ENCODE results near the gene IFT122.

Gene IFT122

DNA sequence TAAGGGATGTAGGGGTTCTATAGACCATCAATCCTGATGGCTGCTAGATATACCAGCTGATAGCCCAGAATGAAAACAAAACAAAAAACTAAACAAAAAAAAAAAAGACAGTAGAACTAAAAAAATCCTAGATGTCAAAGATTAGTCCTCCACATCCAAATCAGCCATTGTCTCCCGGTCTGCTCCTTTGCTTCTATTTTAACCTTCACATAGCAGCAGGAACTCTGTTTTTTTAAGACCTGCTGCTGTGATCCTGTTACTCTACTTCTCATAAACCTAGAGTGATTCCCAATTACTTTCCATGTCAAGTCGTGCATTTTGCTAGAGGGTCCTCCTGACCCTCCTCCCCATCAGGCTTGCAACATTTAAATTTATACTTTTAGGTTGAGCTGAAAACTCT lies 2.5 kb downstream of the IFT122 start:
- no peak for DNase-seq

DNA sequence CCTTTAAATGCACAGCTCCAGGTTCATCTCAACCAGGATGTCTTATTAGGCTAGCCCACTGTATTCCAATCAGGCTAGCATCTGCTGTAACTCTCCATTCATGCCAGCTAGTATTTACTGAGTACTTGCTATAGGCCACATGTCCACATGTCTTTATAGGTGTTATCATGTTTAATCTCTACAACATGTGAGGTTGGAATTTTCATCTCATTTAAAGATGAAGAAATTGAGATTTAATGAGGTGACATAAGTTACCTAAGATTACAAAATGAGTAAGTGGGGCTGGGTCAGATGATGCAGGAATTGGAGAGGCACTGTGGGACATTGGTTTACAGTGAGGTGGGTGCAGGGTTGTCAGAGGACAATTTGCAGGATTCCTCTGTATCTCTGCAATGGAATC lies 2.9 kb downstream of the IFT122 start:
- DNase-seq, result no peak

DNA sequence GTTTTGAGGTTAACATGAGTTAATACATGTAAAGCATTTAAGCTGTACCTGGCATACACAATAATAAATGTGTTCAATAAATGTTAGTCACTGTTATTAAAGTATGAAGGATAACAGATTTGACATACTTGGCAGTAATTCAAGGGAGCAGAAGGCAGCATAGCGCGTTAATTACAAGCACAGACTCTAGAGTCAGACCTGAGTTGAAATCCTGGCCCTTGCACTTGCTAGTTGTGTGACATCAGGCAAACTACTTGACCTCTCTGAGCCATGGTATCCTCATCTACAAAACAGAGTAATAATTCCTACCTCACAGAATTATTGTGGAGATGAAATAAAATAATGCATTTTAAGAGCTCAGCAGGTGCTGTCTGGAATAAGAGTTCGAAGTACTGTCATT lies 5.4 kb downstream of the IFT122 start:
- DNase-seq, result no peak

DNA sequence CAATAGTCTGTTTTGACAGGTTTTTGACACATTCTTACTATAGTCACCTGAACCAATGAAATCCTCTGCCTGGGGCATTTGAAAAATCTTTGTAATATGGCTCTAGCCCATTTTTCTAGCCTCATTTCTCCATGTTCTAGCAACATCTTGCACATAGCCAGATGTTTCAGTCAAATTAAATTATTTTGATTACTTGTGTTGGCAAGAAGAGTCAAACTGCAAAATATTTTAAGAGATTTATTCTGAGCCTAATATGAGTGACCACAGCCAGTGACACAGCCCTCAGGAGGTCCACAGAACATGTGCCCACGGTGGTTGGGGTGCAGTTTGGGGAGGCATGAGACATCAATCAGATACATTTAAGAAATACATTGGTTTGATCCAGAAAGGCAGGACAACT lies 6.9 kb downstream of the IFT122 start:
- DNase-seq, result no peak

DNA sequence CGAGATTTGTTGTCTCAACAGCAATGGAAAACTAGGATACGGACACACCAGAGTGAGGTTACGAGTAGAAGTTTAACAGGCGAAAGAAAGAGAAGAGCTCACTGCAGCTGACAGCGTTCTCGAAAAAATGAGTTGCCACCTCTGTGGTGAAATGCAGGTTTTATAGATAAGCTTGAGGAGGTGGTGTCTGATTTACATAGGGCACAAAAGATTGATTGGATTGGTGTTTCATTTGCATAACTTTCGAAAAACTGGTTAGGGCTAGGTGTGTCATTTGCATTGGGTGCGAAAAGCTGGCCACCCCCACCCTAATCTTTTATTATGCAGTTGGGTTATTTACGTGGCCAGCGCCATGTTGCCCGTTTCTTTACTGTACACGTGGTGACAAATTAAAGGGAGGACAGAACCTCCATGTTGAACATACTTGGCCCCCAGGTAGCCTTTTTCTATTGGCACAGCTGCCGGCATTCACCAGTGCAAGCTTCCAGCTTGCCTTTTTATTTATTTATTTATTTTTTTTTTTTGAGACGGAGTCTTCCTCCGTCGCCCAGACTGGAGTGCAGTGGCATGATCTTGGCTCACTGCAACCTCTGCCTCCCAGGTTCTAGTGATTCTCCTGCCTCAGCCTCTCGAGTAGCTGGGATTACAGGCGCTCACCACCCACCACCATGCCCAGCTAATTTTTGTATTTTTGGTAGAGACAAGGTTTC lies 8.3 kb downstream of the IFT122 start:
- no peak for DNase-seq

DNA sequence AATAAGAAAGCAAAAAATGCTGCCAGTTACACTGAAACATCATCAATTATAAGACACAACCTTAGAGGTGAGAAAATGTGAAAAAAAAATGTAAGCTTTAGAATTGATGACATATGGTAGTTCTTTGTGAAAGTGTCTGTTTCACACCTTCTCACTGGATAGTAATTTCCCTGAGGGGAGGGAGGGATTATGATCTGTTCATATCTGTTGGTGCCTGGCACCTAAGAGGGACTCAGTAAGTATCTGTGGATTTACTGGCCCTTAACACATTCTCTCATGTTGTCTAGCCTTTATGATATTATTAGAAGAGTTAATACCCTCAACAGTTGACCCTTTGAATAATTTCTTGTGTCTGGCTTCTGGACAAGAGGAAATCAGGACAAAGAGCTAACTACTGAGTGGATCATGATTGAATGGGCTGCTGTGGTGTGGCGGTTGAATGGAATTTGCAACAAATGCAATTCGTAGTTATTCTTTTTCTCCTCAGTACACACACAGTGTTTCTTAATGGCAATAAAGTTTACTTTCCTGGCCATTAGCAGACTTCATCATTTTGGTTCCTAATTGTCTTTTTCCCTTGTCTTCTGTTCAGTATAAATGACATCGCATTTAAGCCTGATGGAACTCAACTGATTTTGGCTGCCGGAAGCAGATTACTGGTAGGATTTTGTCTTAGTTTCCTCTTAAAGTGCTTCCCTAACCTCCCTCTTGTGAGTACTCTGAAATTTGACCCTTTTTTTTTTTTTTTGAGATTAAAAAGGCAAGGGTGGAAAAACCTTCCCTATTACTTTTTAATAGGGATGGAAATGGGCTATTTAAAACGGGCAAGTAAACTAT lies 9.5 kb downstream of the IFT122 start:
- peak; percentile 49 for DNase-seq

DNA sequence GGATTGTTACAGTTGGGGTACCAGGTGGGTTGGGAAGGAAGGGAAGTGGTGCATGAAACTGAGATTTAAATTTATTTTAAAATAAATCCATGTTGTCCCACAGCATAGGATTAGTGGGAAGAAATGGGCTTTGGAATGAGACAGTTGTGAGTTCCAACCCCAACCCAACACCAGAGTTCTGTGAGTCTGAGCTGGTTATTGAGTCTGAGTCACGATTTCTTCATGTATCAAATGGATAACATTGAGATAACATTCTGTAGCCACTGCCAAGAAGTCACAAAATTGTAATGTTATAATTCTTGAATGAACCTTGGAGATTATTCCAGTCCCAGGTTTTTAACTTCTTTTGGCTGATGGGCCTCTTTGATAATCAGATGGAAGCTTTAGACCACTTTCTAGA lies 13.7 kb downstream of the IFT122 start:
- DNase-seq, result no peak

DNA sequence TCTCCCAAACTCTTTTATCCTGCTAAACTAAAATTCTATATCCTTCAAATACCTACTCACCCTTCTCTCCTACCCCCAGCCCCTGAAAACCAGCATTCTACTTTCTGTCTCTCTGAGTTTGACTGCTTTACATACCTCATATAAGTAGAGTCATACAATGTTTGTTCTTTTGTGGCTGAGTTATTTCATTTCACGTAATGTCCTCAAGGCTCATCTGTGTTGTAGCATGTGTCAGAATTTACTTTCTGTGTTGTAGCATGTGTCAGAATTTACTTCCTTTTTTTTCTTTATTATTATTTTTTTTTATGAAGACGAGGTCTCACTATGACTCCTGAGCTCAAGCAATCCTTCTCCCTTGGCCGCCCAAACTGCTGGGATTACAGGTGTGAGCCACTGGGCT lies 20.1 kb downstream of the IFT122 start:
- DNase-seq, result no peak

DNA sequence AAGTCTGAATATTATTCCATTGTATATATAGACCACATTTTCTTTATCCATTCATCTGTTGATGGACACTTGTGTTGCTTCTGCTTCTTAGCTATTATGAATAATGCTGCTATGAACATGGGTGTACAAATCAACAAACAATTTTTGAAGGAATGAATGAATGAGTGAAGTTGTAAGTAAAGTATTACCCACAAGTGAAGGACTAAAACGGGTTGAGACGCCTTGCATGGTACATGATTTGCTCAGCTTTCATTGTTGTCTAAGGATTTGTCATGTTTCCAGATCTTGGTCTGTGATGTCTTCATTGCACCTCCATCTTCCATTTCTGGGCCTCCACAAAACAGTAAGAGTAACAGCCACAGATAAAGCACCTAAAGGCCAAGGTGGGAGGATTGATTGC lies 20.5 kb downstream of the IFT122 start:
- no peak for DNase-seq

DNA sequence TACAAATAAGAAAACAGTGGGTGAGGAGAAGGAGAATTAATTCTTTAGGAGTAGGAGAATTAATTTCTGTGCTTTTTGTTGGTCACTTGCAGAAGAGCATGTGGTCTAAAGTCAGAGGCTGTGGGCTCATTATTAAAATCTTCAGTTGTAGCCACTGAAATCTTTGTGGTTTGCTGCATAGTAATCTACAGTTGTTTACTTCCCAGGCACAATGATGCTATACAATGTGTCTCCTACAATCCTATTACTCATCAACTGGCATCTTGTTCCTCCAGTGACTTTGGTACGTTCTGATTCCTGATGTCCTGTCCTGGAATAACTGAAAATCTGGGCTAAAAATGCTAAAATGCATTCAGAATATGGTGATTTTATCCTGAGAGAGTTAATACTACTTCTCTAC lies 21.0 kb downstream of the IFT122 start:
- no peak for DNase-seq

DNA sequence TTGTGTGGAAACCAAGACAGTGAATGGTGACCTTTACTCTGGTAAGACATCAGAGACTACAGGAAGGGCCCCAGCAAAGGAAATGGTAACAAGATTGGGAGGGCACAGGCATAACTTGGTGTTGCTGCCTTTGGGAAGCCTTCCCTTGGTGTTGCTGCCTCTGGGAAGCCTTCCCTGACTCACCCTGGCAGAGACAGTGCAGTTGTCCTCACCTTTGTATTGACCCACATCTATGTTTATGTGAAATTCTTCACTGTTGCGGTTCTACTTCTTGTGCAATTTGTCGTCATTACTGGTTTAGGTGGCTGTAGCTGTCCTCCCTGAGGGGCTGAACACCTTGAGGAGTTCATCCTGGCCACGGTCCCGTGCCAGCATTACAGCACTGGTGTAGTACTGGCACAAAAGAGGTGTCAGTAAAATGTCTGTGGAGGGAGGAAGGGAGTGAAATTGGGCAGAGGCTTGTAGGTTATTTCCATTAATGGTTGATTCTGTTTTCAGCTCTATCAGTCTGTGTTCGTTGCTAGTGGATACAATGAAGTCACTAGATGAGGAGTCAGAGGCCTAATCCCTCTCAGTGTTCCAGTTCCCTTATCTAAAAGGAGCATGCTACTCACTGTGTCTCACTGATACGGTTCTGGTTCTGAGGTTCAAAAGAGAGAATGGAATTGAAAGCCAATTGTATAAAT lies 21.6 kb downstream of the IFT122 start:
- no peak for DNase-seq

DNA sequence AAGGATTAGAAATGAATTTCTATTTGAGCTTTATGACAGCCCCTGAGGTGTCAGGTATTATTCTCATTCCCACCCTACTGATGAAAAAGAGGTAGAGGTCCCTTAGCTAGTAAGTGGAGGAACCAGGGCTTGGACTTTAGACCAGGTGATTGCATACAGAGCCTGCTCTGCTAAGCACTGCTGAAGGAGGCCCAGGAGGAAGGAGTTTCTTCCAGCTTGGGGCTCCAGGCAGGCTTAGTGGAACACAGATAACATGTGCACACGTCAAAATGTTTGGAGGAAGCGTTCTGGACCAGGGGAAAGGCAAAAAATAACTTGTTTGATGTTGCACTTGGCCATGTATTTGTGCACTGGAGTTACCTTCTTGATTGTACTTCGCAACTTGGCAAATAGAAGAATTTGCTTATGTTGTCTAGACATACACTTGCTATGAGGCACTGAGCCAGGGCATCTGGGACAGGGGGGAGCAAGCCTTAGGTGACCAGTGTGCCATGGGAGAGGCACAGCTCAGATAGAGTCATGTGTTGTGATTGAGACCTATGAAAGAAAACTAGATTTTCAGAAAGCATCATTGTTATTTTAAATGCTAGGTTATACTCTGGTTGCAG lies 22.4 kb downstream of the IFT122 start:
- no peak for DNase-seq

DNA sequence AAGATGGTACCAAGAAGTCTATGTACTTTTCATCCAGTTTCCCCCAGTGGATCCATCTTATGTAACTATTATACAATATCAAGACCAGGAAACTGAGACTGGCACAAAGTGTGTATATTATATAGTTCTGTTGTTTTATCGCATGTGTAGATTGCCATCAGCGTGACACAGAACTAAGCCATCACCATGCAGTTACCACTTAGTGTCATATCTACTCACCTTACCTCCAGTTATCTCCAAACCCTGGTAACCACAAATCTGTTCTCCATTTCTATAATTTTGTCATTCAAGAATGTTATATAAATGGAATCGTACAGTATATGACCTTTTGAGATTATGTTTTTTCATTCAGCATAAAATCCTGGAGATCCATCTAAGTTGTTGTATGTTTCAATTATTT lies 23.1 kb downstream of the IFT122 start:
- no peak for DNase-seq

DNA sequence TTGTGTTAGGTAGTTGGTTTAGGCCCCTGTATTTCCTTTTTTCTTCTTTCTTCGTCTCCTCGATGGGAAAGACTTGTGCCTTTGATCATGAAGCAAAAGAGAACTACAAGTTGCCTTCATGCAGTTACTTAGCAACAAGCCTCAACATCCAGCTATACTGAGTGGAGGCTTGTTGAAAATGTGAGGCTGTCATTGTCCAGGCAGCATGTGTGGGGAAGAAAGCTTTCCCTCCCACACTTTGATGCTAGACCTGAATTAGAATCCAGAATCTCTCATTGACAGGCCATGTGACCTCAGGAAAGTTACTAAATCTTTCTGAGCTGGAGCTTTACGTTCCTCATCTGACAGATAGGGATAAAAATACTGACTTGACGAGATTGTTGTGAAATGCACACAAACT lies 23.7 kb downstream of the IFT122 start:
- no peak for DNase-seq

DNA sequence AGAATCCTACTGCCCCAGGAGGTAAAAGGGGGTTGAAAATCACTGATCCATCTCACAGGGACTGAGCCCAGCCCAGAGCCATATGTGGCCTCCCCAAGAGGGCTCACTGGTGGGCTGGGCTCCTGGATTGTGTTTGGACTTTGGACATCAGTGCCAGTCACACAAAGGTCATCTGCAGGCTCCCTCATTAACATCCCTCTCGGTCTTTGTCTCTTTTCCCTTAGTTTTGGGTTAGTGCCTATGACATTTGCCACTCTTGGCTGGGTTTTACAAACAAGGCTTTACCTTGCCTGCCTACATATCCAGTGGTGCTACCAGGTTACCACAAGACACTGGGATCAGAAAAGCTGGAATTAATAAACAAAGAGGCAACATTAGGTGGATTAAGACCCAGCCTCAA lies 27.9 kb downstream of the IFT122 start:
- DNase-seq, result no peak

DNA sequence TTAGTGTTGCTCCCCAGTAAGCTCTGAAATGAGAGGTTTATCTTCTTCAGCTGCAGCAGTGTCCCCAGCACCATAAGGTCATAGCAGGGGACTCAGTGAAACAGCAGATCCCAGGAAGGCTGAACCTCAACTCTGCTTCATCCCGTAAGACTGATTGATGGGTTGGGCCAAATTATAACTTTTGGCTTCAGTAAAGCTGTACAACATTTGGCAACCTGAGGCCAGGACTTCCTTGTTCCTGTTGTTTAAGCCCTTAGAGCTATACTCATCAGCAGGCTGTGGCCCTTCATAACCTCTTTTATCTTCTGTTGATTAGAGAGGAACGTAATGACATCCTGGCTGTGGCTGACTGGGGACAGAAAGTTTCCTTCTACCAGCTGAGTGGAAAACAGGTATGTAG lies 29.0 kb downstream of the IFT122 start:
- DNase-seq, result no peak

DNA sequence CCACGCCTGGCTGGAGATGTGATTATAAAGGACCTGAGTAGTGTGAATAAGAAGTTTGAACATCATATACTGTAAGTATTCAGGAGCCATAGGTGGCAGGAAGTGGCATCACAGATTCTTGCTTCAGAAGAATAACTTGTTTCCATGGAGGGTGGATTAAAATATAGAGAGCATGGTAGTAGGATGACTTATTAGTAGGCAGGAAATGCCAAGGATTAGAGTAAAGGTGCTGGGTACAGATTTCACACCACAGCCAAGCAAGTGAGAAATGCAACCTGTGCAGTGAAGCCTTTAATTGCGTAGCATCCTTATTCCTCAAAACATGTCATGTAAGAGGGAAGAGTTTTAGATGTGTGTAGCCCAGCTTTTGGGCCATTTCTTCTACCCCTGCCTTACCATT lies 30.8 kb downstream of the IFT122 start:
- DNase-seq, result no peak

DNA sequence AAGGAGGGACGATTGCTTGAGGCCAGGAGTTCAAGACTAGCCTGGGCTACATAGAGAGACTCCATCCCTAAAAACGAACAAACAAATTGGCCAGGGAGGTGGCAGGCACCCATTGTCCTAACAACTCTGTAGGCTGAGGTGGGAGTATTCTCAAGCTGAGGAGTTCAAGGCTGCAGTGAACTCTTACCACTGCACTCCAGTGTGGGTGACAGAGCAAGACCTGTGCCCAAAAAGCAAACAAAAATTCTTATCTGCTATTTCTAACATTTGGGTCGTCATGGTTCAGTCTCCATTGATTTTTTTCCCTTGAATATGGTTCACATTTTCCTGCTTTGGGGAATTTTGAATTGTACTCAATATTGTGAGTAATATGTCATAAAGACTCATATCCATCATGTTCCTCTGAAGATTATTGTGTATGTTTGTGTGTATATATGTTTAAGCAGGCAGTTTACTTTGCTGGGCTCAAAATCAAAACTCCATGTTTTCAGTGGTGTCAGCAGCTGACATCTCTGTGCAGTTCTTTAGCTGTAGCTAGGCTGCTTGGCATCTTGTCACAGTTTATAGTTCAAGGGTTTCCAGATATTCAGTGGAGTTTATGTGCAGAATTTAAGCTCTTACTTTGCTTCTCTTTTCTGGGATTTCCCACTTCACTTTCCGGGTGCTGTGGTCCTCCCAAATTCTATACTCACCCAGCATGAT lies 33.2 kb downstream of the IFT122 start:
- no peak for DNase-seq

DNA sequence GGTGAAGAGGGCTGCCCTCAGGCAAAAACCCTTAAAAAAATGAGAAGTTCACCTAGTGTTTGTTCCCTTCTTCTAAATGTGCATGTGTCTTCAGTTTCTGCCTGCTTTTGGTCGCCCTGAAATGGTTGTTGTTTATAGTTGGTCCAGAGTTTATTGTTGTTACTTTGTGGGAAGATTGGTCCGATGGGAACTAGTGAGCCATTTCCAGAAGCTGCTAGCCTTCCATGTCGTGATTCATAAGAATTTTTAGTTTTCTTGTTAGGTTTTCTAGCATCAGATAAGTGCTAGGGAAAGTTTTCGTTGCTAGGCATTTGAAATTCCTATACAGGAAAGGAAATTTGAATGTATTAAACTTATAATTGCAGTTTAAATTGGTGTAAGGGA lies 33.7 kb downstream of the IFT122 start:
- DNase-seq, result no peak

DNA sequence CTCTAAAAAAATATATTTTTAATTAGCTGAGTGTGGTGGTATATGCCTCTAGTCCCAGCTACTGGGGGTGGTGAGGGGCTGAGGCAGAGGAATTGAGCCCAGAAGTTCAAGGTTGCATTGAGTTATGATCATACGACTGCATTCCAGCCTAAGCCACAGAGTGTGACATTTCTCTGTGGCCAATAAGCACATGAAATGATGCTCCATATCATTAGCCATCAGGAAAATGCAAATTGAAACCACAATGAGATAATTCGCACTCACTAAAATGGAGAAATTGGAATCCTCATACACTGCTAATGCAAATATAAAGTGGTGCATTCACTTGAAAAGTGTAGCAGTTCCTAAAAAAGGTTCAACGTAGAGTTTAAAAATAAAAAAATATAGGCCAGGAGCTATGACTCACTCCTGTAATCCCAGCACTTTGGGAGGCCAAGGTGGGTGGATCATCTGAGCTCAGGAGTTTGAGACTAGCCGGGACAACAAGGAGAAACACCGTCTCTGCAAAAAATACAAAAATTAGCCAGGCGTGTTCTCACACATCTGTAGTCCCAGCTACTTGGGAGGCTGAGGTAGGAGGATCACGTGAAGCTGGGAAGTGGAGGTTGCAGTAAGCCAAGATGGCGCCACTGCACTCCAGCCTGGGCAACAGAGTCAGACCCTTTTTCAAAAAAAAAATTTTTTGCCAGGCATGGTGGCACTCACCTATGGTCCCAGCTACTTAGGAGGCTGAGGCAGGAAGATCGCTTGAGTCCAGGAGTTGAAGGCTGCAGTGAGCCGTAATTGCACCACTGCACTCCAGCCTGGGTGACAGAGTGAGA lies 35.2 kb downstream of the IFT122 start:
- no peak for DNase-seq

DNA sequence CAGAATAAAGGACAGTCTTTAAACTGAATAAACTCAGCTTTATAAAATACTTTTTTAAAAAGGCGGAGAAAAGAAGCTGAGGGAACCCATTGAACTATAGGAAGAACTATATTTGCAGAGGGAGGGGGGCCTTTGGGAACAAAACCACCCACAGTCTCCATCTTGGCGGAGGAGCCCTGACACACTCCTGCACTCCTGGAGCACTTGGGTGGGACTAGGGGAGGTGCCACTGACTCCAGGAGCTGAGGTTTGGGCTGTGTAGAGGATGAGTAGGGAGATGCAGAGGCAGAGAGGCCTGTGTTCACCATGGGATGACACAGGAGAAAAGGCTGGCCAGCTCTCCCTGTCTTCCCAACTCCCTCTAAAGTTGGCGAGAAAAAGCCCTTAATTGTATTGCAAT lies 35.8 kb downstream of the IFT122 start:
- no peak for DNase-seq

DNA sequence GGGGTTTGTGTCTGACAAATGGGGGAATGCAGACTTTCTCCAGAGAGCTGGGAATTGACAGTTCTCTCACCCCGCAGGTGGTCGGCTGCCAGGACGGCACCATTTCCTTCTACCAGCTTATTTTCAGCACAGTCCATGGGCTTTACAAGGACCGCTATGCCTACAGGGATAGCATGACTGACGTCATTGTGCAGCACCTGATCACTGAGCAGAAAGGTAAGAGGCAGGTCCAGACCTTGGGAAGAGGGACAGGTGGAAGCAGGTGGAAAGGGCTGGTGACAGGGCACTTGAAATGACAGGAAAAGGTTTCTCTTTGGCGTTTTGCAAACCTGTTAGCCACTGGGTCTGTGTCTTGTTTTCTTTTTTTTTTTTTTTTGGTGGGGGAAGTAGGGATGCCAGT lies 36.6 kb downstream of the IFT122 start:
- DNase-seq, result no peak
